ENCODE data around the gene SPCS3.
A peak's percentile ranks its signal among the peaks of the same experiment; 100 is the strongest.
"Not testable (repeated sequence)": the region's sequence is repeated elsewhere in the genome, so short reads cannot be mapped to it uniquely, and the experiment has no call there.

Gene SPCS3

DNA sequence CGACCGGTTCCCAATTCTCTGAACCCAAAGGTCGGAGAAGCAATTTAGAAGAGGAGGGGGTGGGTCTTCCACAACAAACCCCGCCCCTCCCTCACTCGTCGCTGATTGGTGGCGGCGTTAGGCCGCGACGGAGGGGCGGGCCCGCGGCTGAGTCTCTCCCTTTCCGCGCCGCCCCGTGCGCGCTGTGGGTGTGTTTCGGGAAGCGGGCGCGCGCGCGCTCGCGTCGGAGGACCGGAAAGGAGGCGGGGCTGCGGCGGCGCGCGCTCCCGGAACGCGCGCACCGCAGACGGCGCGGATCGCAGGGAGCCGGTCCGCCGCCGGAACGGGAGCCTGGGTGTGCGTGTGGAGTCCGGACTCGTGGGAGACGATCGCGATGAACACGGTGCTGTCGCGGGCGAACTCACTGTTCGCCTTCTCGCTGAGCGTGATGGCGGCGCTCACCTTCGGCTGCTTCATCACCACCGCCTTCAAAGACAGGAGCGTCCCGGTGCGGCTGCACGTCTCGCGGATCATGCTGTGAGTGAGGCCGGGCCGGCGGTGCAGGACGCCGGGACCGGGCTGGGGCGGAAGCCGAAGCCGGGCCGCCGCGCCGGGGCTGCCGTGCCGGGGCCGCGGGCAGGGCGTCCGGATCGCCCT is at the start of gene SPCS3:
TSS of gene SPCS3 (plus strand) at position 263 of the 636 bp plus-strand sequence. CDS start at position 374, 111 bp downstream.
- FAIRE-seq (no peak), DNase-seq (ENCODE audit: low spot score) (peak; percentile 71)

DNA sequence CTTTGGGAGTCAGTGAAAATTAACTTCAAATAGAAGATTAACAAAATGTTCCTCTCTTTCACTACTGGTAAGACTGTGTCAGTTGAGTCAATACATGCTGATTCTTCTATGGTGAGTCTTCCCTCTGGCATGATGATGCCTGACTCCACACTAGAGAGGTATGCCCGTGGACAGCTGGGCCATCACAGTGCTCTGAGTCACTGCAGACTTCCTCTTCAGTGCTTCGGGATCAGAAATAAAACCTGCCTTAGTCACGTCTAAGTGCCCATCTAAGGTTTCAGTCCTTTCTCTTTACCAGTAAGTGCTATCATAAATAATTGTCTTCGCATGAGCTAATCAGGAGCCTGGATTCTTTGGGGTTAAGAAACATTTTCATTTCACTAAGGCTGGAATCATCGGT is 49.1 kb upstream of the SPCS3 start:
- DNase-seq (ENCODE audit: low spot score): peak; percentile 99
- FAIRE-seq: peak; percentile 97

DNA sequence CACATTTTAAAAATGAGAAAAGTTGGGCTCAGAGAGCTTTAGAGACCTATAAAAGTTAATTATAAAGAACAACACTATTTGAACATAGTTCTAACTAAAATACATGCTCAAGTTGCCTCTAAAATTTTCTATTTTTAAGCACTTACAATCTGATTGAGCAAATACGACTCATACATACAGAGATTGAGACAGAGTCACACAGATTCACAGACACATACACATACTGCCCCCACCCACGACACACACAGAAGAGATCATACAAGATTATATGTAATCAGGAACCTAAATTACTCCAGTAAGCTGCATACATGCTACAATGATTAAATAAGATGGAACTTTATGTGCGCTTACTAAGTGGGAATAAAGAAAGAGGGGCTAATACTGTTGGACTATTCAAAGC is 48.0 kb upstream of the SPCS3 start:
- FAIRE-seq: no peak

DNA sequence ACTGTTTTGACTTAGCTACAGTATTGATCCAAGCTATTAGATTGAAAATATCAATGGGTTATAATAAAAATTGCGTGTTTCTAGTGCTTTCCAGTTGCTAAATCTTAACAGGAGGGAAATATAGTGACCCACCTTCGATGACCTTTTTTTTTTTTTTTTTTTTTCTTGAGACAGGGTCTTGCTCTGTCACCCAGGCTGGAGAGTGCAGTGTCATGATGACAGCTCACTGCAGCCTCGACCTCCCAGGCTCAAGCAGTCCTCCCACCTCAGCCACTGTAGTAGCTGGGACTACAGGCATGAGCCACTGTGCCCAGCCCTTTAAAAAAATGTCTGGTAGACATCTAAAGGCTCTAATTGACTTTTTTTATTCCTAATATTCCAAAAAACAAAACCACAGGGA is 47.0 kb upstream of the SPCS3 start:
- FAIRE-seq (no peak), DNase-seq (ENCODE audit: low spot score) (no peak)

More for the DNA sequence above, 48.0 kb upstream of the SPCS3 start:
- peak; percentile 42 for DNase-seq (ENCODE audit: low spot score)

DNA sequence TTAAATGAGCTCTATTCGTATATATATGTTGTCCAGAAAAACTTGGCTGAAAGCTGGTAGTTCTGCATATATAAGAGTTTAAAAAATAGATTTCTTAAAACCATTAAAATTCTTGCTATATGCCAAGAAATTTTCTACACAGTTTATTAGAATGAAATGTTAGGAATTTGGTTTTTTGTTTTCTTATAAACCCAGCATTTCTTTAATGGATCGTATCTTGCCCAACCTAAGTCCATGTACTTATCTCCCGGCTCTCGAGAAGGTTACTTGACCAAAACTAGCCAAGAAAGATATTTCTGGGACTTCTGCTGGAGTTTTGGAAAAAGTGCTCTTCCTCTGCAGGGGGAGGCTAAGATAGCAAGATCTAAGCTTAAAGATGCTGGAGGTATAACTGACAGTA is 46.0 kb upstream of the SPCS3 start:
- FAIRE-seq (no peak), DNase-seq (ENCODE audit: low spot score) (no peak)

DNA sequence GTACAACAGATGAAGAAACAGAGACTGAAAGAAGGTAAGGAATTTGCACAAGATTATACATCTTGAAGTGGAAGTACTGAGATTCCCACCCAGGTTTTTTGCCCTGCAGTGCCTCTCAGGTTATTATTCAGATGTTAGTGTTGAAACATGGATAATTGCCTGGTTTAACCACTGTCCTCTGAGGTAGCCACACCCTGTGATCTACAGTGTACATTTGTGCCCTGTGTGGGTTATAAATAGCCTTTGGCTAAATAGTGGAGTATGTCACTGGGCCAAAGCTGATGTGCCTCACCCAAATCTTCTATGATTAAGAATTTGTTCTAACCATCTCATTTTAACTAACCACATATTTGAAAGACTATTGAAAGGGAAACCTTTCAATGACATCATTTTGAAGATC is 45.3 kb upstream of the SPCS3 start:
- FAIRE-seq (no peak), DNase-seq (ENCODE audit: low spot score) (peak; percentile 37)

DNA sequence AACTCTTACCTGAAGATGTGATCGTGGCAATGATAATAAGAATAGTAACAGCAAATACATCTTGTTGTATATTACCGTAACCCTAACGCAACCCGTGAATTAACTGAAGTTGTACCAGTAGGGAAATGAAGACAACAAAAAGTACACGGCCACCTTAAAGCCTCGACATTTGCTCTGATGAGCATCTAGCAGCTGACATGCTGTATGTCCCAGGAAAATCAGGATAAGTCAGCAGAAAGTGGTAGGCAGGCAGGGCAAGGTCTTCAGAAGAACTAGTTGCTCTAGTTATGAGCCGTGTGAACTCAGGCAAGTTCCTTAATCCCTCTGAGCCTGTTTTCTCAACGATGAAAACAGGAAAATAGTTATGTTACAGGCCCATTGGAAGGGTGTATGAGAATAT is 43.1 kb upstream of the SPCS3 start:
- no peak for FAIRE-seq

DNA sequence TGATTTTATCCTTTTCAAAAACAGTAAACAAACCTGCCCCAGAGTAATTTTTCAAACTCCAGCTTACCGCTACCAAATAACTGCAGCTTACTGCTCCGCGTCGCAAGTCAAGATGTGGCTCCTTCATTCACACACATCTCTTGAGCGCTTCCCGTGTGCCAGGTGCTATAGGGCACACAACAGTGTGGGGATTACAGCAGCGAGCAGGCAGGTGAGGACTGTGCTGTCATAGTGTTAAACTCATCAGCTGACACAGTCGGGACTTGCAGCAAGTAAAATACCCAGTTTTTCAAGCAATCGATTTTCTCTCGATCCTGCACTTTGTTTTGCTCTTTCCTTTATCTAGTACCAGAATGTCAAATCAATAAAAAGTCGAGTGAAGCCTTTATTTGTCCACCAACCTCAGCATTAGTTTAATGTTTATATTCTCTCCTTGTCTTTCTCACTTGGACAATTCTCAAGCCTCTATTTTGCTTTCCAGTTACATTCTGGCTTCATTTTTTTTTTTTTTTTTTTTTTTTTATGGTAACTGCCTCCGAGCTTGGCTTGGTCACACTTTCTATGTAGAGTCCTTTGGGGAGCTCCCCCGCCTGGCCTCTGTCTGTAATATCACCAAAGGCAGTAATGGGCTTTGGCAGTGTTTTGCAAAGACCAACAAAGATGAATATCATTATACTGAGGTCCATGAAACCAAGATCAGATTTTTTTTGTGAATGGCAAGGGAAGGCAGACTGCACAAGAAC is 42.4 kb upstream of the SPCS3 start:
- FAIRE-seq: peak; percentile 10
- DNase-seq (ENCODE audit: low spot score): peak; percentile 29

More for the DNA sequence above, 43.1 kb upstream of the SPCS3 start:
- no peak for DNase-seq (ENCODE audit: low spot score)

DNA sequence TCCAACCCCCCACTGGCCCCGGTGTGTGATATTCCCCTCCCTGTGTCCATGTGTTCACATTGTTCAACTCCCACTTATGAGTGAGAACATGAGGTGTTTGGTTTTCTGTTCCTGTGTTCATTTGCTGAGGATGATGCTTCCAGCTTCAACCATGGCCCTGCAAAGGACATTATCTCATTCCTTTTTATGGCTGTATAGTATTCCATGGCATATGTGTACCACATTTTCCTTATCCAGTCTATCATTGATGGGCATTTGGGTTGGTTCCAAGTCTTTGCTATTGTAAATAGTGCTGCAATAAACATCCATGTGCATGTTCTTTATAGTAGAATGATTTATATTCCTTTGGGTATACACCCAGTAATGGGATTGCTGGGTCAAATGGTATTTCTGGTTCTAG is 40.2 kb upstream of the SPCS3 start:
- FAIRE-seq; DNase-seq (ENCODE audit: low spot score): not testable (repeated sequence)

DNA sequence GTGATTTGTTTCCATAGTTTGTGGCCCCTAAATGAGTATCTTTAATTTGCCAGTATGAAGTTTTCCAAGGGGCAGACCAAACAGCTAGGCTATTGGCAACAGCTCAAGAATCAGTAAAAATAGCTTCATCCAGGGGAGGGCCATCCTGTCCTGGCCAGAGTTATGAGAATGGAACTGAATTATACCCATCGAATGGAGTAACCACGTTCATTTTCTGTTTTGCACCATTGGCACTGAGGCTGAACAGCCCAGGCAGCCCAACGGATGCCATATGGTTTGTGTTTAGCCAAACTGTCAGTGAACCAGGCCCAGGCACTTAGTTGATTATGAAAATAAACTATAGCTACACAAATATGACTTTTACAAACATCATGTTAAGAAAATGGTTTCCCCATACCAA is 33.0 kb upstream of the SPCS3 start:
- DNase-seq (ENCODE audit: low spot score) (no peak), FAIRE-seq (no peak)

DNA sequence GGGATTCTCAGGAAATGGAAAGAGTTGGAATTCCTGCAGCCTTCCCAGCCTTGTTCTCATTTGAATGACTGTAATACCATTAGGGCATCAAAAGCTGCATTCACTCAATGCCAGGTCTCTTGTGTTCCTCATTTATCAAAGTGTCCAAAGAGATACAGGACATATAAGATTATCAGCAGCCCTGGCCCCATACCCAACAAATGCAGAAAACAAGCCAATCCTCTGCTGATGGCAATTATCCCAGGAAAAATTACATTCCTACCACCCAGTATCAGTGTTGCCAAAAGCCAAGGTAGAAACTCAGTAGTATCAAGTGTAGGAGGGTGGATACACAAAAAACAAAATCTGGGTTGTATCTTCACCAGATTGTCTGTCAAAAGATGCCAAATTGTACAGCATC is 32.2 kb upstream of the SPCS3 start:
- FAIRE-seq (no peak), DNase-seq (ENCODE audit: low spot score) (no peak)

DNA sequence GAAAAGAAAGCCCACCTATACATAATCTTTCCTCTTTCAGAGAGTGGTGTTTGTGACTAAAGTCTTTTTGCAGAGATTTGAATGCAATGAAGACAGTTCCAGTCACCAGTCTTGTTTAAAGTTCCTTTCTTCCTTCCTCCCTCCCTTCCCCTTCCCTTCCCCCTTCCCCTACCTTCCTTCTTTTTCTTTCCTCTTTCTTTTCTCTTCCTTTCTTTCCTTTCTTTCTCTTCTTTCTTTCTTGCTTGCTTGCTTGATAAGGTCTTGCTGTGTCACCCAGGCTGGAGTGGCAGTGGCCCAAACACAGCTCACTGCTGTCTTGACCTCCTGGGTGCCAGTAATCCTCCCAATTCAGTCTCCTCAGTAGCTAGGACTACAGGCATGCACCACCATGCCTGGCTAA is 31.7 kb upstream of the SPCS3 start:
- no peak for FAIRE-seq

DNA sequence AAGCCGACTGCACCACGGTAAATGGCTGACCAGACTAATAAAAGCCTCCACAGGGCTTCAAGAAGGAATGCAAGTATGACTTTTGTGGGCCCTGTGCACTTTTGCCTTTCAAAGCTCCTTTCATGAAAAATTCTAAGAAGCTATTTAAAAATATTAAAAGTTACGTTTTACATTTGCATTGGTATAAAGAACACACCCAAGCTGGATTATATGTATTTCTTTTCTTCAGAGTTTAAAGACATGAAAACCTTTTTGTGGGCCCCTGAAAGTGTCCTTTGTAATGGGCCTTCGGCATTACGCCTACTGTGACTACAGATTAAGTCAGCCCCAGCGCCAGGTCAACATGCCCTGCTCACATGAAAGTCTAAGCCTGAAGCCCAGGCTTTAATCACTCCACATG is 30.2 kb upstream of the SPCS3 start:
- DNase-seq (ENCODE audit: low spot score) (no peak), FAIRE-seq (no peak)

More for the DNA sequence above, 31.7 kb upstream of the SPCS3 start:
- no peak for DNase-seq (ENCODE audit: low spot score)

DNA sequence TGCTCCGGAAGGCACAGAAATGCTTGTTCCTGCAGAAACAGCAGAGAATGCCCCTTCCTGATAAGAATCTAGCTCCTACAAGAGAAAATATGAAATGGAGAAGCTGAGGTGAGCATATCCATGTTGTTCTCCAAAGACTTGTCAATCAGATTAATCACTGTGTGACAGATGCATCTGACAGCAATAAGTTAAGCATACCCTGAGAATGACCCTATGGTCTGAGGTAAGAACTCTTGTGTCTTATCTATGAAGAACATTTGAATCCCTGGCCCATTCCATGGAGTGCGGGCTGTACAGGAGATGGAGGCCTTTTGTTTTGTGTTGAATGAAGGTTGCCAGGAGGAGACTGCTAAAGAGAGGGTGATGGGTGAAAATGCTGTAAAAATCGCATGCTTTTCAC is 29.2 kb upstream of the SPCS3 start:
- DNase-seq (ENCODE audit: low spot score) (no peak), FAIRE-seq (no peak)

DNA sequence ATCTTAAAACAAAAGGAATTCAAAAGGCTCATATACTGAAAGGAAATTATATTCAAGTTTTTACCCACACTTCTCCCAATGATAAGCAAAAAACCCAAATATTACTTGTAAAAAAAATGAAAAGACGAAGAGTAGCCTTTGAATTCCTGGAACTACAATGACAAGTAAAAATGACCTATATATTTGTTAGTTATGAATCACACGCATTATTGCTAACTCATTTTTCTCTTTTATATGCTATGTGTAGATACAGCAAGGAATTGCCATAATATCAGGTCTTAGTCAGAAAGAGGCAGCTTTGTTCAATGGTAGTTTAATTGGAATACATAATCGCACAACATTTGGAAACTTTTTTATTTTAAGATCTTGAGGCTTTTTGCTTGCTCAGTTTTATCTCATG is 28.0 kb upstream of the SPCS3 start:
- DNase-seq (ENCODE audit: low spot score) (no peak), FAIRE-seq (no peak)

DNA sequence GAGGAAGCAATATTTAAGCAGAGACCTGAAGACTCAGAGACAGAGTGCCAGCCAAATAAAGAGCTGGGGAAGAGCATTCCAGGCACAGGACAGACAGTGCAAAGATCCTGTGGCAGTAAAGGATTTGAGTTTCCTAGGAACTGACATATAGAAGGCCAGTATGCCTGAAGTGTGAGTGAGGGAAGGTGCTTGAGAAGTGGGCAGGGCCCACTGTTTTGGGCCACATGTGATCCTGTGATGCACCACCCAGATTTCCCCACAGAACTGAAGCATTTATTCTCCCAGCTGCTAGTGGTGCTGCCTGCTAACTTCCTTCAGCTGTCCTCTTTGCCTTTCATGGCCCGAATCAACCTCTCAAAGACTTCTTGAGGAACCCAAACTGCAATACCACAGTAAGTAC is 26.8 kb upstream of the SPCS3 start:
- FAIRE-seq: no peak
- DNase-seq (ENCODE audit: low spot score): no peak

DNA sequence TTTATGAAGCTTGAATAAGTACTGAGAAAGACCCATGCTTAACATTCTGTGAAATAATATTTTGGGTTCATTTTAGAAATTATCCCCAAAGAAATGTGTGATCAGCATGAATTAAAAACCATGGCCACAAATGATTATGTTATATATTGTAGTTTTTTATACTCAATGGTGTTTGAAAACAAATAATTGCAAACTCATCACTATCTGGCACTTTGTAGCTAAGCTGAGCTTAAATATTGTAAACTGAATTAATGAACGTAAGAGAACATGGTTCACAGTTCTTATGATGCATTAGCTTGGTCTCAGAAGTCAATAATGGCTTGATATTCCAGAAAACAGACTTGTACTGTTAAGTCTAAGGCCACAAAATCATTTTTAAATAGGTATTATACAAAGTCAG is 26.1 kb upstream of the SPCS3 start:
- FAIRE-seq (no peak), DNase-seq (ENCODE audit: low spot score) (no peak)

DNA sequence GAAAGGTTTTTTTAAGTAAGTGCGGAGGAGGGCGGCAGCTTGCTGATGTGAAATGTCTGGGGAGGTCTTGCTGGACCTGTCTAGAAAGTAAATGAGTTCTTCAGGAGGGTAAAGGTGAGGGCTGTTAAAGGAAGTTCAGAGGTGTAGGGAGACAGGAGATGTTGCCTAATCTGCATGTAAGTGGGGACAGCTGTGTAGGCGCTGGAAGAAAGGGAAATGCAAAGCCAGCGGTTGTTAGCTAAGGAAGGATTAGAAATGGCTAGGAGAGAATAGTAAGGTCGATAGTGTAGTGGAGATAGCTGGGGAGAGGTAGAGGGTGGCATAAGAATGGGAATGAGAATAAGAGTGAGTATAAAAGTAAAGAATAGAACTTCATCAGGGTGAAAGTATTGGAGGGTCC is 23.9 kb upstream of the SPCS3 start:
- not testable (repeated sequence) for DNase-seq (ENCODE audit: low spot score); FAIRE-seq

DNA sequence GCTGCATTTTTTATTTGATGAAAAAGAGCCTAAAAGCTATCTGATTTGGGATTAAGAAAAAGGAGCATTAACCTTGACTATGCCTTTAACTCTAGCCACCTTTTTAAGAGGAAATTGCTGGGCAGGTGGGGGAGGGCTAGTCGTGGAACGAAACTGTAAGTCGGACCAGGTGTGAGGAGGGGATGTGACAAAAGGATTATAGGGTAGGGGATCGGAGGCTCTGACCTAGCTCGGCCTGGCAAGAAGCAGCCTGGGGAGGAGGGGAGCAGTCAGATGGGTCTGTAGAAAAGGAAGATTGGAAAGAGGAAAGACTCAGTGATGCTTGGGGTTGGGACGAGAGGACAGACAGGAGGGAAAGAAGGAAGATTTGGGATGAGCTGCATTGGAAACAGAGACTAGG is 21.1 kb upstream of the SPCS3 start:
- FAIRE-seq: no peak
- no peak for DNase-seq (ENCODE audit: low spot score)

DNA sequence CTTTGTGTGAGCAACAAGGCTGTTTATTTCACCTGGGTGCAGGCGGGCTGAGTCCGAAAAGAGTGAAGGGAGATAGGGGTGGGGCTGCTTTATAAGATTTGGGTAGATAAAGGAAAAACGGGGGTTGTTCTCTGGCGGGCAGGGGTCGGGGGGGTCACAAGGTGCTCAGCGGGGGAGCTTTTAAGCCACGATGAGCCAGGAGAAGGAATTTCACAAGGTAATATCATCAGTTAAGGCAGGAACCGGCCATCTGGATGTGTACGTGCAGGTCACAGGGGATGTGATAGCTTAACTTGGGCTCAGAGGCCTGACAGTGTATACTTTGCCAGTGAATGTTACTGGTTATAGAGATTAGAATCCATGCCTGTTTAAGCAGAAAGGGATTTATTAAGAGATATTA is 19.7 kb upstream of the SPCS3 start:
- FAIRE-seq: no peak
- no peak for DNase-seq (ENCODE audit: low spot score)

DNA sequence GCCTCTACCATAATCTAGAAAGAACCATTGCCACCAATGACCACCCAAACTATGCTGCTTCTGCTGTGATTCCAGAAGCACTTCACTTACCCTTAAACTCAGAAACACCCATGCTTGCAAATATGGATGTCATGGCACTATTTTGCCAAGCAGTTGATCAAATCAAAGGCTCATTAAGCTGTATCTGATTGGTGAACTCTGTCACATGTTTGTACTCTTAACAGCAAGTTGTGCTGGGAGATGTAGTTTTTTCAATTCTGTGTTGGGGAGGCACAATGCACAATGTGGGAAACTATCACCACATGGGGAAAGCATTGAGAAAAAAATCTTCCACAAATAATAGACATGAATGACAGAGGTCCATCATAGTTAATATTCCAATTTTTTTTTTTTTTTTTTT is 19.2 kb upstream of the SPCS3 start:
- FAIRE-seq: no peak

DNA sequence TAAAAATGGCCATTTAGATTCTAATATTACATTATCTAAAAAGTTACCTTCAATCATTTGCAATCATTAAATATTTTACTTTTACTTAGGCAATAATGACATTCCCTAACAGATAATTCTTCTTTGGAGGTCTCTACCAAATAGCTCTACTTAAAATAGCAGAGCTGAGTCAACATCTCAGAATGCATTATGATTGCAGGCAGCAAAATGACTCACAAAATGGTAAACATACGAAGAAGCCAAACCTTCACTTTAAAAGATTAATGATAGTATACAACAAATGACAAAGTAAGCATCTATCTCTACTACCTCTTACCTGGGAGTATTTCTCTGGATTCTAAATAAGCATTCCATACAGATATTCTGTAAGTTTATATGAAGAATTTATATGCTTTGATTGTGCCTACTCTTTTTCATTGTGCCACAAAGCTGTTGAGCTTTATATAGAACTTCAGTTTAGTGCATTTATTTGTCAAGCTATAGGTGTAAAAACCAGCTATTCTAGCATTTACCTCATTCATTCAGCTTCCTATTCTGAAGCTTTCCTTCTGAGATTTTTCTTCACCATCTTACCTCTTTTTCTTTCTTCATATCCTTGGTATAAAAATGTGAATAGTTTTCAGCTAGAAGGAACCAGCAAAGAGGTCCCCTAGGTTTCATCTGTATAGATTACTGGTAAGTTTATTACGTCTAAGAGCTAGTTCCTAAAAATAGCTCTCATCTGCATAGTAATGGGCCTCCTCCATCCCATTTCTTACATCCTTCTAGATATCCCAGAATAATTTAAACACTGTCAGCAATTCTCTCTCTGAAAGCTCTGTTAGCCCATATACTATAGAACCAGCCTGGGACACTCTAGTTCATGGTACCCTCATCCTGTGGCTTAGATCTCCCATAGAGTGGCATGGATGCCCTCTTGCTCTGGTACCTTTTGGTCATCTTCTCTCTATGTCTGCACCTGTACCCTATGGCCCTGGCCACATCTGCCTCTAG is 17.2 kb upstream of the SPCS3 start:
- peak; percentile 51 for DNase-seq (ENCODE audit: low spot score)
- peak; percentile 81 for FAIRE-seq

More for the DNA sequence above, 19.2 kb upstream of the SPCS3 start:
- no peak for DNase-seq (ENCODE audit: low spot score)

Measured in RCC 7860 (cell line).